DND-41 (cell line): ENCODE data around the gene HERC3.

Experiments used
- ATAC-seq: fragments of 200-7000 bp; cut with Tn5 transposase; 3 replicates; pipeline ENCODE4 v1.9.1; 2021; ENCODE audit warnings: low read depth; ENCODE audit not compliant: insufficient read depth
- DNase-seq: peaks from one replicate; pipeline ENCODE4 v3.0.0-alpha.2; 2020
- H2AFZ ChIP-seq: 2 replicates; pipeline ENCODE4 v1.6.0; 2012; ENCODE audit warnings: low read depth, low read length
- H3K27ac ChIP-seq: 2 replicates; pipeline ENCODE4 v1.5.1; 2012; ENCODE audit warnings: low read length, inconsistent platforms
- H3K27me3 ChIP-seq: fragments of 200-600 bp; sonication (generic); 2 replicates; pipeline ENCODE4 v1.6.0; 2012; ENCODE audit warnings: low read length, mild to moderate bottlenecking, inconsistent platforms; ENCODE audit not compliant: insufficient read depth, poor library complexity
- H3K36me3 ChIP-seq: 2 replicates; pipeline ENCODE4 v1.5.1; 2012; ENCODE audit warnings: low read length, inconsistent platforms; ENCODE audit not compliant: insufficient read depth
- H3K4me1 ChIP-seq: 2 replicates; pipeline ENCODE4 v1.5.1; 2012; ENCODE audit warnings: mild to moderate bottlenecking, low read length; ENCODE audit not compliant: insufficient read depth
- H3K4me2 ChIP-seq: 2 replicates; pipeline ENCODE4 v1.6.0; 2012; ENCODE audit warnings: mild to moderate bottlenecking, moderate library complexity, low read length, inconsistent platforms; ENCODE audit not compliant: insufficient read depth
- H3K4me3 ChIP-seq, 2 experiments: fragments of 200-600 bp in 1 of 2; shearing (Covaris generic) in 1 of 2; 2 replicates each; pipeline ENCODE4 v1.5.1; 2012 to 2016; ENCODE audit warnings: inconsistent platforms in 2 of 2, low read length in 2 of 2, mild to moderate bottlenecking in 2 of 2, low read depth in 1 of 2, moderate library complexity in 1 of 2
- H3K79me2 ChIP-seq: 2 replicates; pipeline ENCODE4 v1.6.0; 2012; ENCODE audit warnings: low read length, inconsistent platforms; ENCODE audit not compliant: insufficient read depth
- H3K9ac ChIP-seq: 2 replicates; pipeline ENCODE4 v1.6.0; 2012; ENCODE audit warnings: low read depth, mild to moderate bottlenecking, inconsistent platforms, low read length, moderate library complexity
- H3K9me3 ChIP-seq: 2 replicates; pipeline ENCODE4 v1.5.1; 2012; ENCODE audit warnings: low read length, moderate library complexity, mild to moderate bottlenecking, inconsistent platforms; ENCODE audit not compliant: insufficient read depth, severe bottlenecking
- H4K20me1 ChIP-seq: 2 replicates; pipeline ENCODE4 v1.6.0; 2012; ENCODE audit warnings: low read length; ENCODE audit not compliant: insufficient read depth
- CTCF ChIP-seq: IDR thresholded peaks from 2 replicates; pipeline ENCODE4 v1.5.1; 2012; ENCODE audit warnings: borderline replicate concordance, low read length, moderate library complexity, mild to moderate bottlenecking; ENCODE audit not compliant: poor library complexity, severe bottlenecking; ENCODE audit errors: extremely low read depth
- EZH2 ChIP-seq: IDR thresholded peaks from 3 replicates; pipeline ENCODE4 v1.6.1; 2012; ENCODE audit warnings: borderline replicate concordance, low read depth, mild to moderate bottlenecking, moderate library complexity, low read length, inconsistent platforms; ENCODE audit not compliant: severe bottlenecking

HERC3 gene

GRCh38 chr4:88623097-88623496 lies 30.8 kb downstream of the HERC3 start:
- DNase-seq, result no peak

GRCh38 chr4:88628746-88629145 lies 36.5 kb downstream of the HERC3 start:
- H2AFZ ChIP-seq, result no peak overlapping the region
- TF ChIP-seq EZH2, result no peak
- no peak for TF ChIP-seq CTCF
- no peak for DNase-seq
- no peaks in the 10 kb centered on the region for H4K20me1 ChIP-seq
- no peaks in the 10 kb centered on the region for H3K27me3 ChIP-seq
- no peak for ATAC-seq
- no peak overlapping the region for H3K4me3 ChIP-seq
- no peaks in the 10 kb centered on the region for H3K9me3 ChIP-seq
- H3K4me2 ChIP-seq, result no peak overlapping the region
- H3K4me1 ChIP-seq, result no peaks in the 10 kb centered on the region
- no peaks in the 10 kb centered on the region for H3K36me3 ChIP-seq
- no peak overlapping the region for H3K27ac ChIP-seq
- no peak overlapping the region for H3K9ac ChIP-seq
- no peaks in the 10 kb centered on the region; the same call in 1 of the 2 replicates for H3K79me2 ChIP-seq

More at GRCh38 chr4:88623097-88623496, 30.8 kb downstream of the HERC3 start:
- H3K4me2 ChIP-seq, result no peak overlapping the region
- H3K27ac ChIP-seq, result no peak overlapping the region
- H3K4me3 ChIP-seq, result no peak overlapping the region
- no peaks in the 10 kb centered on the region for H3K27me3 ChIP-seq
- no peaks in the 10 kb centered on the region for H4K20me1 ChIP-seq
- H3K4me1 ChIP-seq, result no peaks in the 10 kb centered on the region
- peaks cover 2% of the 10 kb centered on the region; the same call in 1 of the 2 replicates for H3K79me2 ChIP-seq
- ATAC-seq, result no peak
- TF ChIP-seq EZH2 (no peak), CTCF (no peak)
- no peak overlapping the region for H3K9ac ChIP-seq
- no peak overlapping the region for H2AFZ ChIP-seq
- H3K36me3 ChIP-seq, result no peaks in the 10 kb centered on the region
- H3K9me3 ChIP-seq, result peaks cover 4% of the 10 kb centered on the region

- Histone ChIP-seq H3K4me2 (no peak overlapping the region), H4K20me1 (no peaks in the 10 kb centered on the region), H3K79me2 (no peaks in the 10 kb centered on the region; the same call in 1 of the 2 replicates), H3K4me3 (no peak overlapping the region), H3K9ac (no peak overlapping the region), H3K4me1 (no peaks in the 10 kb centered on the region), H2AFZ (no peak overlapping the region), H3K27me3 (no peaks in the 10 kb centered on the region), H3K9me3 (no peaks in the 10 kb centered on the region), H3K36me3 (no peaks in the 10 kb centered on the region; the same call in 1 of the 2 replicates), H3K27ac (no peak overlapping the region)
- no peak for TF ChIP-seq CTCF
- TF ChIP-seq EZH2, result no peak
- ATAC-seq (no peak), DNase-seq (no peak)
Observed at GRCh38 chr4:88629826-88630225, 37.5 kb downstream of the HERC3 start.

GRCh38 chr4:88630756-88631155 lies 38.5 kb downstream of the HERC3 start:
- Histone ChIP-seq H4K20me1 (no peaks in the 10 kb centered on the region), H3K27ac (no peak overlapping the region), H3K4me3 (no peak overlapping the region), H2AFZ (no peak overlapping the region), H3K9me3 (no peaks in the 10 kb centered on the region), H3K27me3 (no peaks in the 10 kb centered on the region), H3K79me2 (no peaks in the 10 kb centered on the region), H3K36me3 (no peaks in the 10 kb centered on the region; the same call in 1 of the 2 replicates), H3K4me1 (no peaks in the 10 kb centered on the region), H3K9ac (no peak overlapping the region), H3K4me2 (no peak overlapping the region)
- TF ChIP-seq EZH2 (no peak), CTCF (no peak)
- ATAC-seq, result no peak
- DNase-seq, result no peak
